Measurements from ENCODE around the gene SF3A2.

Gene SF3A2

DNA sequence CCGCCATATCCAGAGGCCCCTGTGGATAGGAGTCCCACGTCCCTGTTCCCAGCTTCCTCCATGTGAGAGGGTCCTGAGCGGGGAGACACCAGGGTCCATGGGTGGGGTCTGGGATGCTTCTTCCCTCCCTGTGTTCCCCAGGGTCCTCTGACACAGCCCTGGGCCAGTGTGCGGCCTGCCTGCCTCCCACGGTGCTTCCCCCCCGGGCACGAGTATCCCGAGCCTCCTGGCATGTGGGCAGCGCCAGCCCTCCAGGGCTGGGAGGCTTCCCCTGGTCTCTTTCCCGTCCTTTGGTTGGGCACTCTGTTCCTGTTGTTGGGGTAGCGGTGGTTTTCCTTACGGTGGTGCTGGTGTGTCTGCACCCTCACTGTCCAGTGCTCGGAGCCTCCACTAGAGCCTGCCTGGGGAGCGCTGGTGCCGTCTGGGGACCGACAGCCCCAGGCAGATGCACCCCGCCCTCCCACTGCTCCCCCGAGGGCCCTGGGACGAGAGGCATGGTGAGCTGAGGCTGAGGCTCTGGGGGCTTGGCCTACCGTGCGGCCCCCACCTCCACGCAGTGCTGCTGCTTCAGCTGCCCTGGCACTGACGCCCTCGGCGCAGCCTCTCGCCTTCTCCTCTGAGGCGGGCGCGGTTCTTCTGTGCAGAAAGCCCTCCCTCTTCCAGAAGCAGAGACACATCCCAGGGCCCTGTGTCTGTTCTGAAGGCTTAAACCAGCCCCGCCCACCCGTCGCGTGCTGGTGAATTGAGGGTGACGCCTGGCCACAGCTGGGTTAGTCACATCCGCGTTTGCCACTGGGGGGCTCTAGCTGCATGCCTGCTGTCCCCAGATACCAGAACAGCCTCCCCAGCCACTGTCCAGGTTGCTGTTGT lies 28.4 kb upstream of the SF3A2 start:
- DNase-seq (ENCODE audit: low read depth in 2 of 2): no peak

- DNase-seq (ENCODE audit: low read depth in 2 of 2): no peak
Measured at GRCh38 chr19:2208975-2209374, 27.6 kb upstream of the SF3A2 start.

GRCh38 chr19:2209408-2209807 lies 27.2 kb upstream of the SF3A2 start:
- no peak for DNase-seq (ENCODE audit: low read depth in 2 of 2)

GRCh38 chr19:2210206-2210605 lies 26.4 kb upstream of the SF3A2 start:
- DNase-seq (ENCODE audit: low read depth in 2 of 2): no peak

DNA sequence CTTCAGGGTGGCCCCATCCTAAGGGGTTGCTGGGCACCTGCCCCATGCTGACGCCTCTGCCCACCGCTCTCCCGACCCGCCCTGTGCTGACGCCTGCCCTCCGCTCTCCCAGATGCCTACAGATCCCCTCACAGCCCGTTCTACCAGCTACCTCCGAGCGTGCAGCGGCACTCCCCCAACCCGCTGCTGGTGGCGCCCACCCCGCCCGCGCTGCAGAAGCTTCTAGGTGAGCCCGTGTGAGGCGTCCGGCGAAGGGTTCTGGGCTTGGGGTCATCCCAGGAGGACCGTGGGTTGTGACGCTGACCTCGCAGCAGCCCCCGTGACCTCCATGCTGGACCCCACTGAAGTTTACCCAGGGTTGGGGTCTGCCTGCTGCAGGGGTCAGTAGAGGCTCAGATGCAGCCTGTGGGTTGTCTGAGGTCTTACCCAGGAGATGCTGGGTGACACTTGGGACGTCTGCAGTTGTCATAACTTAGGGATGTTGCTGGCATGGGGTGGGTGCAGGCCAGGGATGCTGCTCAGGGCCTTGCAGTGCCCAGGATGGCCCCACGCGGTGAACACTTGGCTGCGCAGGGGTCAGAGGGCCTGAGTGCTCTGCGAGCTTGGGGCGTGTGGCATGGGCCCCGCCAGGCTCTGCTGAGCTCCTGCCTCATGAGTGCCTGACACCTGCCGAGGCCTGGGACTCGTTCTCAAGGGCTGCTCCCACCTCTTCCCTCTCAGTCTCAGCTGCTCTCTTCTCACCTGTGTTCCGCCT lies 25.5 kb upstream of the SF3A2 start:
- DNase-seq (ENCODE audit: low read depth in 2 of 2): no peak

GRCh38 chr19:2212861-2213711 lies 23.5 kb upstream of the SF3A2 start:
- no peak for DNase-seq (ENCODE audit: low read depth in 2 of 2)

- no peak for DNase-seq (ENCODE audit: low read depth in 2 of 2)
Measured at GRCh38 chr19:2213799-2214198, 22.8 kb upstream of the SF3A2 start.

- DNase-seq (ENCODE audit: low read depth in 2 of 2): no peak
Measured at GRCh38 chr19:2214251-2214650, 22.4 kb upstream of the SF3A2 start.

- DNase-seq (ENCODE audit: low read depth in 2 of 2): no peak
Measured at GRCh38 chr19:2215281-2215751, 21.3 kb upstream of the SF3A2 start.

DNA sequence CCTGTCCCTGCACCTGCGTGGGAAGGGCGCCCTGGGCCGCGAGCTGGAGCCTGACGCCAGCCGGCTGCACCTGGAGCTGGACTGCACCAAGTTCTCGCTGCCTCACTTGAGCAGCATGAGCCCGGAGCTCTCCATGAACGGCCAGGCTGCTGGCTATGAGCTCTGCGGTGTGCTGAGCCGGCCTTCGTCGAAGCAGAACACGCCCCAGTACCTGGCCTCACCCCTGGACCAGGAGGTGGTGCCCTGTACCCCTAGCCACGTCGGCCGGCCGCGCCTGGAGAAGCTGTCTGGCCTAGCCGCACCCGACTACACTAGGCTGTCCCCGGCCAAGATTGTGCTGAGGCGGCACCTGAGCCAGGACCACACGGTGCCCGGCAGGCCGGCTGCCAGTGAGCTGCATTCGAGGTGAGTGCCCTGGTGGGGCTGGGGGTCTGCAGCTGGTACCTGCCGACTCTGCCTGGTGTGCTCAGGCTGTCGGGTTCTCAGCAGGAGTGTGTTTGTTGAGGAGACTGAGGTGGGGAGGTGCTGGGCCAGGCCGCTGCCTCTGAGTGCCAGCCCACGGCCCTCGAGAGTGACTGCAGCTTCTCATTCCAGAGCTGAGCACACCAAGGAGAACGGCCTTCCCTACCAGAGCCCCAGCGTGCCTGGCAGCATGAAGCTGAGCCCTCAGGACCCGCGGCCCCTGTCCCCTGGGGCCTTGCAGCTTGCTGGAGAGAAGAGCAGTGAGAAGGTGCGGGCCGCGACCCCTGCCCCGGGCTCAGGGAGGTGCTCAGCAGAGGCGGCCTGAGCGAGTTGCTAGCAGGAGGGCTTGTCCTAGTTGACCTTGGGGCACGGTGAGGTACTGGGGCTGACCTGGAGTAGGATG lies 20.0 kb upstream of the SF3A2 start:
- no peak for DNase-seq (ENCODE audit: low read depth in 2 of 2)

- no peak for DNase-seq (ENCODE audit: low read depth in 2 of 2)
Measured at GRCh38 chr19:2217591-2217990, 19.0 kb upstream of the SF3A2 start.

- no peak for DNase-seq (ENCODE audit: low read depth in 2 of 2)
Measured at GRCh38 chr19:2219726-2220125, 16.9 kb upstream of the SF3A2 start.

DNA sequence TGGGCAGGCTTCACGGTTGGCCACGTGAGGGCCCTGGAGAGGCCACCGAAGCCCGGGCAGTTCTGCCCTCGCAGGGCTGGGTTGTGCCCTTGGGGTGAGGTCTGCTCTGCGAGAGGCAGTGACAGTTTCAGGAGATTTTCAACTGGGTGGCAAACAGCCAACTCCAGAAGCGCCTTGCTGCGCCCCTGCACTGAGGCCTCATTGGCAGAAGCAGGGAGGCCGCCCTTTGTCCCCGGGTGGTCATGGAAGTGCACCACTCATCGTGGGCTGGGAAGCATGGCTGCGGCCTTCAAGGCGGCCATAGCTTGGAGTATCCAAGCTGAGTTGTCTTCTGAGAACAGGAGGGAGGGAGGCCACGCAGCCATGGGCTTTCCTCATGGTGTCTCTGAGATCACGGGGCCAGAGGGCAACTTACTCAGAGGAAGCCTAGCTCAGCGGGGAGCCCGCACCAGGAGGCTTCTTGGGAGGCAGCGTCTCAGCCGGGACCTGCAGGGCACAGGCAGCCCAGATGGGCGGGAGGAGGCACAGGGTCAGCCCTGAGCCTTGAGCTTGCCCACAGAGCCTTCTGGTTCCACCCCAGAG lies 15.3 kb upstream of the SF3A2 start:
- no peak for DNase-seq (ENCODE audit: low read depth in 2 of 2)

- no peak for DNase-seq (ENCODE audit: low read depth in 2 of 2)
Measured at GRCh38 chr19:2221918-2222317, 14.7 kb upstream of the SF3A2 start.

GRCh38 chr19:2223391-2223790 lies 13.2 kb upstream of the SF3A2 start:
- no peak for DNase-seq (ENCODE audit: low read depth in 2 of 2)

DNA sequence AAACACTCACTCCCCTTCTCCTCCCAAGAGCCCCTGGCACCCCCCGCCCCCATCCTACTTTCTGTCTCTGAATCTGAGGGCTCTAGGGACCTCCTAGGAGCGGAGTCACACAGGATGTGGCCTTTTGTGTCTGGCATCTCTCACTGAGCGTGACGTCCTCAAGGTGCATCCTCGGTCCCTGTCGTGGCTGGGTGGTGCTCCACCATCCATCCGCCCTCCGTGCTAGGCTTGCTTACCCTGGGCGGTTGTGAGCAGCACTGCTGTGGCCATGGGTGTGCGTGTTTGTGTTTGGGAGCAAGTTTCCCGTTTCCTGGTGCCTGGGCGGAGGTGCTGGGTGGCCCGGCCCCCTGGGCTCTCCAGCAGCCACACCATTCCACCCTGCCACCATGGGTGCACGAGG lies 12.7 kb upstream of the SF3A2 start:
- no peak for DNase-seq (ENCODE audit: low read depth in 2 of 2)

DNA sequence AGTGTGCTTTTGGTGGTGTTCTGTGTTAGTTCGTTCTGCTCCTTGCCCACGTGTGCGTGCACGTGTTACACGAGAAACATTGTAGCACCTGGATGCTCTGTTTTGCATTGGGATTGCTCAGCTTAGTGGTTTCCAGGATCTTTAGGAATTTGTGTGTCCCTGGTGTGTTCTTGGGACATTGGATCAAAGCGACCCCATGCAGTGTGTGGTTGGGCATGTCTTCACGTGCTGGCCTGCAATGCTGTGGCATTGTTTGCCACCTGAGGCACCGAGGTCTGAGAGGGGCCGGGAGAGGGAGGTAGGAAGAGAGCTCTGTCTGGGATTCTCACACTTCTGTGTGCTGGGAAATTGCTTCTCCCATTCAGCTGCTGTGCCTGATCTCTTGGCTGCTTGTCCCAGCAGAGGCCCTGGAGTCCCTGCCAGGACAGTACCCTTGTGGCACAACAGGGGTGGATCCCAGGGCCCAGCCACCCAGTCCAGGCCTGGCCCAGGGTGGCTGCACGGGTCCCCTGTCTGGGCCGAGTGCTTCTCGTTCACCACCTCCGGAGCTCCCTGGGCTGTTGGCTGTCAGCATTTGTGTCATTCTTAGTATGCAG lies 11.8 kb upstream of the SF3A2 start:
- DNase-seq (ENCODE audit: low read depth in 2 of 2): no peak

DNA sequence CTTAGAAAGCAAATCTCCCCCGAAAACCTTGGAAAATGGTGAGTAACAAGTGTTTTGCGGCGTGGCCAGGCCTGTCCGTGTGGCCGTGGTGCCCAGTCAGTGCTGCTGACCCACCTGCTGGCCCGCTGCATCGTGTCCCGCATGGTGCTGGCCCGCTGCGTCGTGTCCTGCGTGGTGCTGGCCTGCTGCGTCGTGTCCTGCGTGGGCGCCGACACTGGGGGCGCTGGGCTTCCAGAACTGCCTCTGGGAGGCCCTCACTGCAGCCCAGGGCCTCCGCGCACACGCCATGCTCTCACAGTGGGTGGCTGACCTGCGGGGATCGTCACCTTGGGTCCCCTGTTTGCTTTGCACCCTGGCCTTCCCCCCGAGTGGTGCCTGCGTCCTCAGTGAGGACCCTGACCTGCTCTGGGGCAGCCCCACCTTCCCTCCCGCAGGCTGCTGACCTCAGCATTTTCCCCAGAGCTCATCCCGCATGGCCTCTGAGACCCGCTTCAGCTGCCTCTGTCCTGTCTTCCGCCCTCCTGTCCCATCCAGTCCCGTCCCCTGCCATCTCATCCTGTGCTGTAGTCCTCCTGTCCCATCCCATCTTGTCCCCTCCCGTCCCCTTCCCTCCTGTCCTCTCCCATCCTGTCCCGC lies 11.1 kb upstream of the SF3A2 start:
- no peak for DNase-seq (ENCODE audit: low read depth in 2 of 2)

DNA sequence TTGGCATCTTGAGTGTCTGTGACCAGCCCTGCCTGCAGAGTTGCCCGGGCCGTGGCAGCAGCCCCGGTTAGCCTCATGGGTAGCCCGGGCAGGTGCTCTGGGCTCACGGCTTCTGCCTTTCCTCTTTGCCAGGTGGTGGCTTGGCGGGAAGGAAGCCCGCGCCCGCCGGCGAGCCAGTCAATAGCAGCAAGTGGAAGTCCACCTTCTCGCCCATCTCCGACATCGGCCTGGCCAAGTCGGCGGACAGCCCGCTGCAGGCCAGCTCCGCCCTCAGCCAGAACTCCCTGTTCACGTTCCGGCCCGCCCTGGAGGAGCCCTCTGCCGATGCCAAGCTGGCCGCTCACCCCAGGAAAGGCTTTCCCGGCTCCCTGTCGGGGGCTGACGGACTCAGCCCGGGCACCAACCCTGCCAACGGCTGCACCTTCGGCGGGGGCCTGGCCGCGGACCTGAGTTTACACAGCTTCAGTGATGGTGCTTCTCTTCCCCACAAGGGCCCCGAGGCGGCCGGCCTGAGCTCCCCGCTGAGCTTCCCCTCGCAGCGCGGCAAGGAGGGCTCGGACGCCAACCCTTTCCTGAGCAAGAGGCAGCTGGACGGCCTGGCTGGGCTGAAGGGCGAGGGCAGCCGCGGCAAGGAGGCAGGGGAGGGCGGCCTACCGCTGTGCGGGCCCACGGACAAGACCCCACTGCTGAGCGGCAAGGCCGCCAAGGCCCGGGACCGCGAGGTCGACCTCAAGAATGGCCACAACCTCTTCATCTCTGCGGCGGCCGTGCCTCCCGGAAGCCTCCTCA lies 10.4 kb upstream of the SF3A2 start:
- no peak for DNase-seq (ENCODE audit: low read depth in 2 of 2)
